HL-60/S4 treated with phorbol 12-myristate 13-acetate at 8.2 ng/mL for 4 days and 3 days (cell line): Measurements from ENCODE around the gene TAMM41.
"Not testable (repeated sequence)": the region's sequence is repeated elsewhere in the genome, so short reads cannot be mapped to it uniquely, and the experiment has no call there.

Experiments
- in situ Hi-C: fragments of 300-500 bp; cut with MboI; formaldehyde crosslinking; loops from 2 replicates; pipeline ENCODE4 v1.15.0; 2022; ENCODE audit warnings: low sequenced_read_pairs

The TAMM41 gene

DNA sequence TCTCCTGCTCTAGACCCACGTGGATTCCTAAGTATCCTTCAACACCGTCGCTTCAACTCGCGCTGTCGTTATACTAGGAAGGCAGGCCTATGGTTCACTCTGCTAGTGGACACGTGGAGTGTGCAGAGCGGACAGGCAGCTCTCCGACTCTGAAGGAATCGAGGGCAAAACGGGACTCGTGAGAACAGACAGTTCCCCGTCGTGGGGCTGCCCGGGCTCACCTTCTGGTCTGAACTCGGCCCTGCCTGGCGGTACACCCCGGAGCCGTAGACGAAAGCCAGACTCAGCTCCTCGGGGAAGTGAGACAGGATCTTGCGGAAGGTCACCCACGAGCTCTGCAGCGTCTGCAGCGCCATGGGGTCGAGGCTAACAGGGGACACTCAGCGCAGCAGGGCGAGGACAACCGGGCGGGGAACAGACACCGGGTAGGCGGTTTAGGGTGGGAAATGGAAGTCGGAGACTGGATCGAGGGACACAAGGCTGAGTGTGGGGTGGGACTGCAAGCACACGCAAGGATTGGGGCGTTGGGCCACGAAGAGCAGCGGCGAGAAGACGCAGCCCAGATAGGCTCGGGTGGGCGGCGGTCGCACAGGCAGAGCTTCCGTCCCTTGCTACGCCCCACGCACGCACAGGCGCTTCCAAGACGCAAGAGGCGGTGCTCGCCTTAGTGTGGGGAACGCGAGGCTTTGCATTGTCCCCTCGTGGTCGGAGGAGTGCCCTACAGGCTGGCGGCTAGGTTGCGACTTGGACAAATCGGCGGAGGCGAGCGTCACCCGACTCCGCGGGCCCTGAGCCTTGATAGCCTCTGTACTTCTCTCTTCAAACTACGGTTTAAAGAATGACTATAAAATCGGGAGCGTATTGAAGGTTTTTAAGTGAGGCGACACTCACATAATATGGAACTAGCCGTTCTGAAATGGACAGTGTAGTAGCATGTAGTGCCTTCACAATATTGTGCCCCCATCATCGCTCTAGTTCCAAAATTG lies at the start of gene TAMM41:
Gene TAMM41, minus strand, starts transcription at position 605 of the 986 bp plus-strand sequence. Its CDS starts 249 bp downstream, at position 356.
- in situ Hi-C loops, result no loop called here

GRCh38 chr3:11878837-11879236 lies 32.2 kb upstream of the TAMM41 start:
- in situ Hi-C loops, result loop anchor here (10.0 kb wide), 1 partner anchor 1834 kb away; no protein-coding TSS in a partner anchor

DNA sequence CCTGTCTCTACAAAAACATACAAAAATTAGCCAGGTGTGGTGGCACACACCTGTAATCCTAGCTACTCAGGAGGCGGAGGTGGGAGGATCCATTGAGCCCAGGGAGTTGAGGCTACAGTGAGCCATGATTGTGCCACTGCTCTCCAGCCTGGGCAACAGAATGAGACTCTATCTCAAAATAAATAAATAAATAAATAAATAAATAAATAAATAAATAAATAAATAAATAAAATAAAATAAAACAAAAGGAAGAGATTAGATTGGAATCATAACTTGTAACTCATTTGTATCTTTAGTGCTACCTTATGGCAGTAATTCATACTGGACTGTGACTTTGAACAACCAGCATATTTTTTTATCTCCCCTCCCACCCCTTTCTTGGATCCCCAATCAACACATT lies 28.0 kb upstream of the TAMM41 start:
- in situ Hi-C loops, result loop anchor here (10.0 kb wide), 1 partner anchor 1830 kb away; no protein-coding TSS in a partner anchor

DNA sequence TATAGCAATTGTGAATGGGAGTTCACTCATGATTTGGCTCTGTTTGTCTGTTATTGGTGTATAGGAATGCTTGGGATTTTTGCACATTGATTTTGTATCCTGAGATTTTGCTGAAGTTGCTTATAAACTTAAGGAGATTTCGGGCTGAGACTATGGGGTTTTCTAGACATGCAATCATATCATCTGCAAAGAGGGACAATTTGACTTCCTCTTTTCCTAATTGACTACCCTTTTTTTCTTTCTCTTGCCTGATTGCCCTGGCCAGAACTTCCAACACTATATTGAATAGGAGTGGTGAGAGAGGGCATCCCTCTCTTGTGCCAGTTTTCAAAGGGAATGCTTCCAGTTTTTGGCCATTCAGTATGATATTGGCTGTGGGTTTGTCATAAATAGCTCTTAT lies 17.1 kb upstream of the TAMM41 start:
- in situ Hi-C loops, result not testable (repeated sequence)

- in situ Hi-C loops, result not testable (repeated sequence)
Observed at GRCh38 chr3:11862584-11862983, 15.9 kb upstream of the TAMM41 start.

- in situ Hi-C loops, result not testable (repeated sequence)
Observed at GRCh38 chr3:11862145-11862544, 15.5 kb upstream of the TAMM41 start.

GRCh38 chr3:11860213-11860612 lies 13.5 kb upstream of the TAMM41 start:
- in situ Hi-C loops, result not testable (repeated sequence)

GRCh38 chr3:11853450-11853849 lies 6.8 kb upstream of the TAMM41 start:
- in situ Hi-C loops, result no loop called here

DNA sequence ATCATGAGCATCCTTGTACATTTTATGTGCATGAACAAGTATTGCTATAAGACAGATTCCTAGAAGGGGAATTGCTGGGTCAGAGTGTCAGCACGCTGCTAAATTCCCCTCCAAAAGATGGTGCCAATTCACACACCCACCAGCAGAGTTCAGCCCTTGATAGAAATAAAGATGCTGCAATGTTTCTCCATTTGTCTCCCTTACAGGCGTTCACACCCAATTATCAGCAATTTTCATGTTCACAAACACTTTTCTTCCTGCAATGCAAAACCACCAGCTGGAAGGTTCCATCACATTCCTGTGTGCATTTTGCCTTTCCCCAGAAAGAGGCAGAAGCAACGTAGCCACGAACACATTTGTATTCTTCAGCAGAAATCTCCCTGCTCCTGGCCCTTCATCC lies 3.3 kb upstream of the TAMM41 start:
- in situ Hi-C loops, result no loop called here

- in situ Hi-C loops, result no loop called here
Observed at GRCh38 chr3:11847607-11848006, 922 bp upstream of the TAMM41 start.

- in situ Hi-C loops, result no loop called here
Observed at GRCh38 chr3:11845651-11846050, 1.0 kb downstream of the TAMM41 start.

- in situ Hi-C loops, result no loop called here
Observed at GRCh38 chr3:11844891-11845290, 1.8 kb downstream of the TAMM41 start.

DNA sequence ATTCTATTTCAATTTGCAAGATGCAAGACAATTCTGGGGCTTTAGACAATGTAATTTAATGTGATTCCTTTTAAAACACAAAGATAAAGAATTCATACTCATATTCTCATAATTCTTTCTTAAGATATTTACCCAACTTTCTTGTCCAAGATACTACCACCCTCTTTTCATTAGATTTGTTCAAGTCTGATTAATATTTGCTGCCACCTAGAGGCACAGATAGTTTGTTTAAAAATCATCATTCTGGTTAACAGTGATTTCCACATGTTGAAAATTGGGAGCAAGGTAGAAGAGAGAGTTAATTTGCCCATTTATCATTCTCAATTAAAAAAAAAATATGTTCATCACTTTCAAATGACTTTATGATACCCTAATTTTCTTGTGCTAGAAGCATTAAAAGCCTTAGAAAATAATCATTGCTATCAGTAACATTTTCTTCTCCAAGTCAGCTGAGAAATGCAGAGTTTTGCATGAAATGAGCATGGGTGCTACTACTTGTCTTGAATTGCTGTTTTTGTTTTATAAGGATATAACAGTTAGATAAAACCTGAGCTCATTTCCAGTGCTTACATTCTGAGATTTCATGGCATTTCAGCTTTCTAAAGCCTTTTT lies 11.6 kb downstream of the TAMM41 start:
- in situ Hi-C loops, result no loop called here

DNA sequence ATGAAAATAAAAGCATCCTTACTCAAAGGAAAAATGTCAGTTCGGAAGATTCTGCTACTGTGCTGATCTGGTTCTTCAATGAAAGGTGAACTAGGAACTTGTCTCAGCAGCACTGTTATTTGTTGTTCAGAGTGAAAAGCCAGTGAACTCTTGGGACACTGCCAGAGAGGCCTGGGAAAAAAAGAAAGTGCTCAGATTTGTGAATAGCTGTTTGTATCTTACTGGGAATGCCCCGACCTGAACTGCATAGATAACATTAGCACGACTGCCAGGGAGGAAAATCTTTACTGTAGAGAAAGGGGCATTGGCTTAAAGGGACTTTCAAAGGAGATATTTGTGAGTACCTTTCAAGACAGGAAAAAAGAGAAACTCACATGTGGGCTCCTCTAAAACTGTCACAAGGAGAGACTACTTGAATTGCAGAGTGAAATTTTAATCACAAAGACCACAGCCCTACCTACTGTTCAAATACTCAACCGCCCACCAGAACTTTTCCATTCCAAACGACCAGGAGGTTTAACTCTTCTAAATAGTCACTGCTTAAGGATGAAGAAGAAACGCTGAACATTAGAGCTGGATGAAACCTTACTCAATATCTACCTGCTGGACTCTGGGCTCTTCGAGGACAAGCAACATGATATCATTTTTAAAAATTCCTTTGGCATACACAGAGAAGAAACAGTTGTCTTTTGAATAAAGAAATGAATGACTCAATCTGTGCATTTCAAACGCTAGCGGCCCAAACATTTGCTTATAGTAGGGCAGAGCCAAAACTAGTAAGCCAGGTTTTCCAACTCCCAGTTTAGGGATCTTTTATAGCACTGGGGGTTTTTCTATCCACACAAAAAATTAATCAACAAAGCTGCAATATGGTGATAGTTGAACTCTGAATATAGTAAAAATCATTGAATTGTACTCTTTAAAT lies 13.4 kb downstream of the TAMM41 start:
- in situ Hi-C loops, result no loop called here

DNA sequence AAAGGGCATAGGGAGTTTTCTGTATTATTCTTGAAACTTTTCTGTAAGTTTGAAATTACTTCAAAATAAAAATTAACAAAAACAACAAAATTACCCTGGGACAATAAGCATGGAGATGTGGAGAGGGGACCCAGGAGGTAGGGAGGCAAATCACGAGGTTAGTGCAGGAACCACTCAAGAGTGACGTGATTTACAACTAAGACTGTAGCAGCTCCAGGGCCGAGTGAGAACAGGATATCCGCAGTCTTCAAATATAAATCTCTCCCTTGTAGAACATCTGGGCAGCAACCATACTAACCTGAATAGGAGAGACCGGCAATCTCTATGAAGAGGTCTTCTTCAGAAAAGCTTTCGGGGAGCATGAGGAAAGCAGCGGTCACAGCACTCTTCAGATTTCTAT lies 17.3 kb downstream of the TAMM41 start:
- in situ Hi-C loops, result no loop called here

DNA sequence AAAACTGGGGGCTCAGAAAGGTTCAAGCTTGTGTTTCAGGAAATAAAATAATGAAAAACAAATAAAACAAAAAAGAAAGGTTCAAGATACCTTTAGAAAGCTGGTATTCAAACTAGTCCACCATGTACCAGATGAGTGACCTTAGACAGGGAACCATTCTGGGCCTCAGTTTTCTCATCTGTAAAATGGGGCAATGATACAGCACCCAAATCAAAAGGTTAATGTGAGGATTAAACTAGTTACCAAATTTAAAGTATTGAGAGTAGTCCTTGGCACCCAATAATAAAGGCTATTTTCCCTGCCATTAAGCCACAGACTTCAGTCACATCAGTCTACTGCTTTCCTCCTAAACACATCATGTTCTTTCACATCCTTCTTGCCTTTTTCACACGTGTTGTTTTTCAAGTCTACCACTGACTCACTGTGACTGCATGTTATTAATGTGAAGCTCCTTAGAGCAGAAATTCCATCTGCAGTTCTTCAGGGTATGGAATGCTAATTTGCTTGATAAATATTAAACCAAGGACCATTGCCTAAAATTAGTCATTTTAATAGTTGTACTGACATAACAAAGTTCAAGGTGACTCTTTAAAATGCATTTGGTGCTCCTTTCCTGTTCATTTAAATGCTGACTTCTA lies 19.9 kb downstream of the TAMM41 start:
- in situ Hi-C loops, result no loop called here

DNA sequence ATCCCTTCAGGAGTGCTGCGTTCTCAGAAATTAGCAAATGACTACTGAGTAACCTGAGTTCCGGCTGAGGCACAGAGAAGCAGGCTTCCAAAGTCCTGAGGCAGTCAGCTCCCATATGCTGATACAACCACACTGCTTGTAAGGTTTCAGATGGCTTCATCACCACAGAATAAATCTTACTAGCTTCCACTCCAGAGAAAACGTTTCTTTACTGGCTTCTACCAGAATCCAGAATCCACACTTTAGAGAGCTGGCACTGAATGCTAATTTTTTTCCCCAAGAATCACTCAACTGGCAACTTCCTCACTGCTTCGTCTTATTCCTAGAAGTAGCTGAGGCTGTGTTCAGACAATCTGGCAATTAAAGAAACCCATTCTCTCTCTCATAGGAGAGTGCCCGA lies 21.4 kb downstream of the TAMM41 start:
- in situ Hi-C loops, result no loop called here

DNA sequence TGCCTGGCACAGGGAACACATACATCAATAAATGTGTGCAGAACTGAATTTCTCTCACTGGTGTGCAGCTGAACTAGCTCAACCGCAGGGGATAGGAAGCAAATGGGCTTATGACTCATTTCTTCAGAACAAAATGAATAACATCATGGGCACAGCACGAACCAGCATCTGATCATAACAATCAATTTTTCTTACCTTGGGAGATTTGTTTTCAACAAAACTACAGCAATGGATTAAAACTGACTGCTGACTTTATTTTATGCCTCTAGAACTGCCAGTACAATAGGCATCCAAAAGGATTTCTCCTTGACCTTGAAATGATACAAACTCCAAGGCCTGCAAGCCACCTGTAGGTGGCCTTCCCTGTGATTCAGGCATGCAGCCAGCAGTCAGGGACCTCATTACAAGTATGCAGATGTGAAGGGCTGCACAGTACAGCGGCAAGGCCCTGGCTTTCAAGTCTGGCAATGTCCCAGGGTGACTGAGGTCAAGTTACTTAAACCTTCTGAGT lies 26.1 kb downstream of the TAMM41 start:
- in situ Hi-C loops, result no loop called here

DNA sequence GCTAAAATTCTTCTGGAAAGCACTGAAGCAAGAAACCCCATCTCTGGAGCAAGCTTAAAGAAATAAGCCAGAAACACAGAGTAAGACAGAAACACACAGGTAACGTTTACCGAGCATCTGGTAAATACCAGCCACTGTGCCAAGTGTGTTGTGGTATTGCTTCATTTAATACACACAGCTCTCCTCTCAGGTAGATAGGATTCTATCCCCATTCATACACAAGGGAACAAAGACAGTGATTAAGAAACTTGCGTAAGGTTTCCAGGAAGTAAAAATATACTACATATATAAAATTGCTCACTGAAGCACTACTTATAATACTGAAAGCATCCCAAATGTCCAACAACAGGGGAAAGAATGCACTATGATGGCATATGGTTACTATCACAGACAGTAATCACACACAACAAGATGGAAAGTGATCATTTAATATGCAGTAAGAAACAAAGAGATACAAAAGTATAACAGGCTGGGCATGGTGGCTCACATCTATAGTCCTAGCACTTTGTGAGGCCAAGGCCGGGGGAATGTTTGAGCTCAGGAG lies 27.5 kb downstream of the TAMM41 start:
- in situ Hi-C loops, result no loop called here

- in situ Hi-C loops, result no loop called here
Observed at GRCh38 chr3:11818033-11818432, 28.7 kb downstream of the TAMM41 start.
